IPS-NIHi7 (cell line): ENCODE results near the gene ENPP3.
"Not testable (repeated sequence)": the region's sequence is repeated elsewhere in the genome, so short reads cannot be mapped to it uniquely, and the experiment has no call there.

Experiments
- DNase-seq: peaks from one replicate; pipeline ENCODE4 v3.0.0; 2012; ENCODE audit warnings: mixed read lengths; ENCODE audit errors: extremely low spot score

ENPP3 gene

DNA sequence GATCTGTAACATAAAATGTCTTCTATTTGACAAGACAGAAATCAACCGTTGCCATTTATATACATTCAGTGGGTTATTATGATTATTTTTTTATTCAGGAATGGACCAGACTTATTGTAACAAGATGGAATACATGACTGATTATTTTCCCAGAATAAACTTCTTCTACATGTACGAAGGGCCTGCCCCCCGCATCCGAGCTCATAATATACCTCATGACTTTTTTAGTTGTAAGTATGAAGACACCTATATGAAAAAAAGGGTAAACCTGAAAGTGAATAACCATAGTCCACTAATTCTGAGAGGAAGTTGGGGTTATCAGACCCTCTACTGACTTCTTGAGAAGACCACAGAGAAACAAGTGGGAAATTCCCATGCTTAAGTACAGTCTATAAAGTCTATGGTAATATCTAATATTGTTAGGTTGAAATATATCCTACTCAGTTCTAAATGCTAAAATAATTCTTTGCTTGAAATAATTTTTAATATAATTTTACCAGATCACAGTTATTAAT, 48.2 kb downstream of the ENPP3 start:
- no peak for DNase-seq

DNA sequence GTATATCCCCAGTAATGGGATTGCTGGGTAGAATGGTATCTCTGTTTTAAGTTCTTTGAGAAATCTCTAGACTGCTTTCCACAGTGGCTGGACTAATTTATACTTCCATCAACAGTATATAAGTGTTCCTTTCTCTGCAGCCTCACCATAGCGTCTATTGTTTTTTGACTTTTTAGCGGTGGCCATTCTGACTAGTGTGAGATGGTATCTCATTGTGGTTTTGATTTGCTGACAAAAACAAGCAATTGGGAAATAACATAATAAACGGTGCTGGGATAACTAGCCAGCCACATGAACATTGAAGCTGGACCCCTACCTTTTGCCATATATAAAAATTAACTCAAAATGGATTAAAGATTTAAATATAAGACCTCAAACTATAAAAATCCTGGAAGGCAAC, 49.9 kb downstream of the ENPP3 start:
- DNase-seq: no peak

DNA sequence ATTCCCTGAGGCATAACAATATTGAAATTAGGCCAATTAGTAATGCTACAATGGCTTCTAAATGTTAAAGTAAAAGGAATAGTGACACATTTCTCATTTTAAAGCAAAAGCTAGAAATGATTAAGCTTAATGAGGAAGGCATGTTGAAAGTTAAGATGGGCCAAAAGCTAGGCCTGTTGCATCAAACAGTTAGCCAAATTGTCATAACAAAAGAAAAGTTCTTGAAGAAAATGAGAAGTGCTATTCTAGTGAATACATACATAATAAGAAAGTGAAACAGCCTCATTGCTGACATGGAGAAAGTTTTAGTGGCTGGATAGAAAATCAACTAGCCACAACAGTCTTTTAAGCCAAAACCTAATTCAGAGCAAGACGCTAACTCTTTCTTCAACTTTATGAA, 51.2 kb downstream of the ENPP3 start:
- no peak for DNase-seq

DNA sequence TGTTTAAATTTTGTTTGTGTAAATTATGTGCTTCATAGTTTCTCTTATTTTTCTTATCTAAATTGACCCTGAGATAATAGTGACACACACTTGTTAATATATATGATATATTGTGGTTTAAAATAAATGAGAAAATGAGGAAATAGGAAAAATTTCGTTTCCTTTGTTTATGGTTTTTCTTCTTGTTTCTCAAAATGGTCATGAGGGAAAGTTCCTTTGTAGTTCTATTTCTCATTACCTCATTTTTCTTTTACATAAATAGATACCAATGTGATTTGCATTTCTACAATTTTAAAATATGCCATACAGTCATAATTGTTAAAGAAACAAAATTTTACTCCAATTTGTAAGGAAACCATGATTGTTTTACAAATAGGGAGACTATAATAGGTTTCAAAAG, 54.9 kb downstream of the ENPP3 start:
- DNase-seq: no peak

DNA sequence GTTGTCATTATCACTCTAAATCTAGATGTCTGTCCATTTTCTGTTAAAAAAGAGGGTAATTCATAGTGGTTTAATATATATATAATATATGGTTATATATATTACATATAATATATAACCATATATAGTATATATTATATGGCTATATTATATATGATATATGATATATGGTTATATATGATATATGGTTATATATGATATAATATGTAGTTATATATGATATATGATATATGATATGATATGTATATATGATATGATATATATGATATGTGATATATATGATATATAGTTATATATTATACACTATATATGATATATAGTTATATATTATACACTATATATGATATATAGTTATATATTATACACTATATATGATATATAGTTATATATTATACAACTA, 55.5 kb downstream of the ENPP3 start:
- DNase-seq: no peak

DNA sequence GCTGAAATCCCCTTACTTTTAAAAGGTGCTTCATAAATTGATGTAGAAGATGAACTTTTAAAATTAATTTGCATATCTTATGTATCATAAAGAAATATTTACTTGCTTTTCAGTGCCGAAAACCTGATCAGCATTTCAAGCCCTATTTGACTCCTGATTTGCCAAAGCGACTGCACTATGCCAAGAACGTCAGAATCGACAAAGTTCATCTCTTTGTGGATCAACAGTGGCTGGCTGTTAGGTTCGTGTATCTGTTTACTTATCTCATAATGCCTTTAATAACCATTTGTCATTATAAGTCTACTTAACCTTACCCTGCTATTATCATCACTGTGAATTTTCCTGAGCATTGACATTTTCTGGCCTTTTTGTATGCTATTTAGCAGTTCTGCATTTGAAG, 56.3 kb downstream of the ENPP3 start:
- no peak for DNase-seq

DNA sequence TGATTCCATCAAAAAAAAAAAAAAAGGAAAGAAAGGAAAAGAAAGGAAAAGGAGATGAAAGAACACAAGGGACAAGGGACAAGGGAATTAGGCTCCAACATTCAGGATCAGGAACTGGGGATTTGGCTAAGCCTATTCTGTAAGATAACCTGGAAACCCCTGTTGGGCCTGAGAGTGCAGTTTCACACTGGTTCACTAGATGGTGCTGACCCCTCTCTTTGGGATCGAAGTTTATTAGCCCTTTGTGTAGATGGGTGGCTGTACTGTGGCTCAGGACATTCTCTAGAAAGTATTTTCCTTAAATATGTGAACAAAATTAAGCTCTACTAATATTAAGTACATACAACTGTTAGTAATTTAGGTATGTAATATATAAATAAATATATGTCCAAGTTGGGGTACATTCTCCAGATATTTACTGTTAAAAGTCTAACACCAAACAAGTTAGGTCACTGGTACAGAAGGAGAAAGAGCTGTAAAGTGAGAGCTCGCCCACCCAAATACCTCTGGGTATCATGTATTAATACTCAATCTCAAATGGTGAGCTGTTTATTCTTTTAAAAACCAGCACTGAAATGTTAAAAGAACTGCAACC, 57.8 kb downstream of the ENPP3 start:
- DNase-seq: peak; percentile 89

DNA sequence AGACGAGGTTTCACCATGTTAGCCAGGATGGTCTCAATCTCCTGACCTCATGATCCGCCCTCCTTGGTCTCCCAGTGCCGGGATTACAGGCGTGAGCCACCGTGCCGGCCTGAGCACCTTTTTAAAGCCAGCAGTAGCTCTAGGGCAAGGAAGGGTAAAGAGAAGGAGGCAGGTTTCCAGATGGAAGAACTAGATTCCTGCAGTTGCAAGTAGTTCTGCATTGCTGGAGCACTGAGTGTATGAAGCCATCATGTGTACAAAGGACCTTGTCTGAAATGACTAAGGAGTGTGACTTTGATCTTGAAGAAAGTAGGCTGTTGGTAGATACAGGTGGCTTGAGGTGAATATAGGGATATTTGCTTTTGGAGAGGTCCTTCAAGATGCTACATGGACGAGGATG, 59.9 kb downstream of the ENPP3 start:
- DNase-seq: no peak

DNA sequence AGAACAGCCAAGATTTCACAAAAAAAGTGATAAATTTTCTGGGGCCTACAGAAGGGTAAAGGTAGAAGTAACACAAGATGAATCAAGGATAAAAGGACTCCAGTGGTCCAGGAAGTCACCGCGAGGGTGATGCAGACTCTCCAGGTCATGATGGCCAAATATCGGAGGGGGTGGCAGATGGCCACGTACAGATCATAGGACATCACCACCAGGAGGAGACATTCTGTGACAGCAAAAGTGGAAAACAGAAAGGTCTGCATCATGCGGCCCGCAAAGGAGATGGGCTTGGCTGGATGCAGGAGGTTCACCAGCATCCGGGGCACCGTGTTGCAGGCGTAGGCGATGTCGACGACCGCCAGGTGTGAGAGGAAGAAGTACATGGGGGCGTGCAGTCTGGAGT, 63.7 kb downstream of the ENPP3 start:
- not testable (repeated sequence) for DNase-seq

DNA sequence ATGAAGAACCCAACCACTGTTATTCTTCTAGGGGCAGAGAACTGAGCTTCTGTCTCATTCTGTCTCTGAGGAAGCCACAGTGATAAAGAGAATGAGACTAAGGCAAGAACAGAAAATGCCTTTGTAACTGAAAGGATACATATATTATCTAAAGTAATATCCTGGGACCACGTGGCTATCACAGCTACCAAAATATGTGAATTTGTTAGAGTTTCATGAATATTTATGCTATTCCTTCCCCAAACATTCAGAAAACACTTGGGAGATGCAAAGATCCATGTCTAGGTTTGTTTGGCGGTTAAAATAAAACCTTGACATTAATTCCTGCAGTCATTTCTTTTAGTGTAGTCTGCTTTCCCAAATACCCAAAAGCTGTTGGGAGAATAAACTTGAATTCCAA, 66.8 kb downstream of the ENPP3 start:
- not testable (repeated sequence) for DNase-seq

DNA sequence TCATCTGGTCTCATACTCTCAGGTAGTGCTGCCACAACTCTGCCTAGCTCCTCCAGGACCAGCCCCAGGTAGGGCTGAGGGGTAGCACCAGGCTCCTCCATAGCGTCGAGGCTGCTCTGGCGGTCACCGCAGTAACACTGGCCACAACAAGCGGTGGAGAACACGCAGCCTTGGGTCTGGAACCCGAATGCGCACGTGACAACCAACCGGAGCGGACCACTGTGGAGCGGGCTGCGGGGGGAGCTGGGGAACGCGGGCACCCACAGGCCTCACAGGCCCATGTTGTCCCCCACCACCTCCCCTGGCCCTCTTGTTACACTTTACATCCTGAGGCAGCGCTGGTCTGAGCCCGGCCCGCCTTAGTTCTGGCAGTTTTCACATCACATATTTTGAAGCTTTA, 73.8 kb downstream of the ENPP3 start, which contains the start of gene CTAGE9:
CTAGE9 (minus strand) TSS at position 101 of the 400 bp plus-strand sequence; CDS start at position 101, 0 bp downstream.
- DNase-seq: not testable (repeated sequence)

DNA sequence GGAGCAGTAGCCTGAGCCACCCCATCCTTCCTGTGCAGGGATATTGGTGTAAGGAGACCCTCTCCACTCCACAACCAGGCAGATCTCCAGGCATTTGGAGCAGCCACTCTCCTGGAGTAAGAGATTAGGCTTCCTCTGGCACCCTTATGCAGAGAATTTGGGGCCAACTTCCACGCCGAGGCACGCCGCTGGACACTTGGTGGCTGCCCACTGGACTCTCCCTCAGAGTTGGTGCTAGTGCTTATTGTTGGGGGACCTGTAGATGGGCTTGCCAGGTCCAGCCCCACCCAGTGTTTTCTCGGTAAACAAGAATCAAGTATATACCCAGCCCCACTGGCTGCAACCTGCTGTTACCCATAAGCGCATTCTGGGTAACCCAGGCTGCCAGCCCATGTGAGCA, 78.5 kb downstream of the ENPP3 start:
- DNase-seq: not testable (repeated sequence)

DNA sequence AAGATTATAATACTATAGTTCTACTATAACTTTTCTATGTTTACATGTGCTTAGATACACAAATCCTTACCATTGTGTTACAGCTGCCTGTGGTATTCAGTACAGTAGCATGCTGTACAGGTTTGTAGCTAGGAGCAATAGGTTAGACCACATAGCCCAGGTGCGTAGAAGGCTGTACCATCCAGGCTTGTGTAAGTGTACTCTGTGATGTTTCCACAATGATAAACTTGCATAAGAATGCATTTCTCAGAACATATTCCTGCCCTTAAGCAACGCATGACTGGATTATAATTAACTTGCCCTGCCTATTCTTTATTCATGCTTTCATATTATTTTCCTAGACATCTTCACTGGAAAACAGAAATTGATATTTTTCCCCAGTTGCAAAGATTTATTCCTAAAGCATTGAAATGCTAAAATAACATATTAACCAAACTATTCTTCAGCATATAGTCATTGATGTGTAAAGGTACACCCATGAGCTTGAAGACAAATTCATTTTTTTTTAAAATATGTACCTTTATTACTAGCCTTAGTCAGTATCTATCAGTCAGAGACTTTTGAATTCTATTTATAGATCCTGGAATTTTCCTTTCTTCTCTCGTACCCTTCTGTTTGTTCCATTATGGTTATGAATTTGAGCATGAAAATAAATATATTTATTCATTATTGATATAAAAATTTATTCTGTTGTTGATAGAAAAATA, 80.9 kb downstream of the ENPP3 start:
- no peak for DNase-seq

DNA sequence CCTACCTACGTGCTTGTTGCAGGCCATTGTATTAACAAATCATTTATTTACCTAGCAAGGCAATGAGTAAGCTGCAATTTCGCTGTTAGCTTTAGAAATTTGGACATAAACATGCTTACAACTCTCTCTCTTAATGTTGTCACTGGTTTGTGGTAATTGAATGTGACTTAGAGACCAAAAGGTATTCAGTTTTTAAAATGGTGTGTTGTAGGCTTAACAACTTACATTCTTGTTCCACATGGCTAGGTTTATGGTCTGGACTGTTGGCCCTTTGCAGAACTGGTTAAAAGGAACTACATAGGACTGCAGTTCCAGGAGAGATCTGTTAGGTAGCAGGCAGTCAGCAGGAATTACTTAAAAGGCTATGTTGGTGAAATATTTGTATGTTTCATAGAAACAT, 84.1 kb downstream of the ENPP3 start:
- DNase-seq: no peak

DNA sequence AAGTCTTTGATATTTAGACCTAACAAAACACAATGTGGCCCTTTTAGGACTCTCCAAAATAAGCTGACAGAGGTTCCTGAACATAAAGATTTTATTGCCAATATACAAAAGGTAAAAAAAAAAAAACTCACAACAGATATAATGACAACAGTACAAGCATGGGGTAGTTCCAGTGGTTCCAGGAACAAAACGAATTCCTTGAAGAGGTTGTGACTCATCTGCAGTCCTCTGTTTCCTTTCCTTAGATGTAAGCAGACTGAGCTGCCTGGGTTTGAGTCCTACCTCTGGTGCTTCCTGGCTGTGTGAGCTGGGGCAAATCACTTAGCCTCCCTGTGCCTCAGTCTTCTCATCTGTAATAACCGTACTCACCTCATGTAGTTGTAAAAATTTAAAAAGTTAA, 87.0 kb downstream of the ENPP3 start:
- no peak for DNase-seq

DNA sequence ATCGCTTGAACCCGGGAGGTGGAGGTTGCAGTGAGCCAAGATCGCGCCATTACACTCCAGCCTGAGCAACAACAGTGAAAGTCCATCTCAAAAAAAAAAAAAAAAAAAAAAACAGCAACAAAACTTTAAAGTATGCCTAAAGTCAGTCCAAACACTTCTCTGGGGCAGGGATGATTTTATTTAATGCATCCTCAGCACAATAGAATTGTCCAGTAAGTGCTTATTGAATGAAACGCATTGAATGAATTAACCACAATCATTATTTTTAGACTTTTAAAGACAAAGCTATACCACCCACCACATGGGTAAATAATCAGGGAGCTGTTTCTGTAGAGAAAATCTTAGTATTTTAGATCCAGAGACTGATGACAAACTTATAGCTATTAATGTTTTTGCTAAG, 90.4 kb downstream of the ENPP3 start:
- DNase-seq: no peak

DNA sequence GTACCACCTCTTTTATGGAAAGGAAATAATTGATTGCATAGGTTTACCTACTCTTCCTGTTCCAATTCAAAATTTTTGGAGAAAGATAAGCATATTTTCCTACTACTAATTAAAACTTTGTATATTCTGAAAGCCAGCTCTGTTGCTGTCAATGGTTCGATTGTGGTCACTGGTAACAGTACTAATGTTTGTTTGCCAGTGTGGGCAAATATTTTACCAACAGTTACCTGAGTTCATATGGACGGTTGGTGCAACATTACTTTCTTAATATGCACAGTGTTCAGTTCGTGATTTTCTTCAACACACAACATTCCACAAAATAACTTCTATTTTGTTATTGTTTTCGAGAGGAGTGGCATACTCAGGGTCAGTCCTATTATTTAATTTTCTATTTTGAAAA, 90.8 kb downstream of the ENPP3 start:
- DNase-seq: no peak

DNA sequence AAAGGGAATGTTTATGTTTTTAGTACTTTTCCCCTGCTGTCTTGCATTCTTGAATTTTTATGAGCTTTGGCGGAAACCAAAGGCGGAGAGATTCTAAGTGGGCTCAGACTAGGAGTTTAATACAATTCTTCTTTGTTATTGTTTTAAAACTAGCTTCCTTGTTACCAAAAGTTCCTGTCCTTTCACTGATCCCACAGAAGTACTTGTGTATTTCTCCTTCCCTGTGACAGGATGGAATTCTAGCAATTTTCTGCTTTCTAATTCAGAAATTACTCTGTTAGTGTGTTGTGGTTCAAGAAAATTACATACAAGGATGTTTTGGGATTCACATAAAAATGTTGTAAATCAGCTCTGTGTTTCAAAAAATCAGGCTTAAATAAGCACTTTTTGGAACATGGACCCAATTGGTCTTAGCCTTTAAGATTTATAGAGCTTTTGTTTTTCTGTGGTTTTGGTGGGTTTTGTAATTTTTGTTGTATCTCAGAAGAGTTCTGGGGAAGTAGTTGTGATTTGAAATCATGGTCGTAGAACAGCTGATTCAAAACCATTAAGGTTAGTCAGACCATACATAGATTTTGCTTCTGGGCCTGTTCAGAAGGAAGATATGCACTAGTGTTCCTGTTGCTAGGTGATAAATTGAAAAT, 91.3 kb downstream of the ENPP3 start:
- DNase-seq: no peak

DNA sequence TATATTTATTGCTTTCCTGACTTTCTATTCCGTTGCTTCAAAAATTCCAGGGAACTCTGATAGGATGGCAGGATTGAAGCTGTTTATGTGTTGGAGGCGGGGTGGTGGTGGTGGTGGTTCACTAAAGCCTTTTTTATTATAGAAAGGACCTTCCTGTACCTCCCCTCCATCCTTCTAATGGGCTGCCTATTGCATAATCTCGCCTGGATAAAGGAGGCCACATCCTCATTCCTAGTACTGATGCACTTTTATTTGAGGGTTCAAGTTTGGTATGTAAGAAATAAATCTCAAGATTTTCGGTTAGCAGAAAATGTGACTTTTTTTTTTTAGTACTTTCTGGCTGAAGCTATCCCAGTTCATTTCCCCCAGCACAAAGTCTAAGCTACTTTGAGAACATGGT, 92.4 kb downstream of the ENPP3 start:
- no peak for DNase-seq

DNA sequence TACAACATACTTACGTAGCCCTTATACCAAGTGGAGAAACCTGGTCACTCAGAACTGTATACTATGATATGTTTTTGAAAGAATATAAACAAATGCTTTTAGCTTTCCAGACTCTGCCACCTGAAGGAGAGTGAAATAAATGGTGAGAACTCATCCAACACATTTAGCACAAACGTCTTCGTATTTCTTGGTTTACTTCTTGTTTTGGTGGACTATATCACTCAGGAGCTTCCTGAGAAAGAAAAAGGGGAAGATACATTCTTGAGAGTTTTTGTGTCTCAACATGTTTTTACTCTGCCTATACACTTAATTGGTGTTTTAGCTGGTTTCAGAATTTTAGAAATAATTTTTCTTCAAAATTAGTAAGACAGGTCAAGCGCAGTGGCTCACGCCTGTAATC, 93.2 kb downstream of the ENPP3 start:
- no peak for DNase-seq

DNA sequence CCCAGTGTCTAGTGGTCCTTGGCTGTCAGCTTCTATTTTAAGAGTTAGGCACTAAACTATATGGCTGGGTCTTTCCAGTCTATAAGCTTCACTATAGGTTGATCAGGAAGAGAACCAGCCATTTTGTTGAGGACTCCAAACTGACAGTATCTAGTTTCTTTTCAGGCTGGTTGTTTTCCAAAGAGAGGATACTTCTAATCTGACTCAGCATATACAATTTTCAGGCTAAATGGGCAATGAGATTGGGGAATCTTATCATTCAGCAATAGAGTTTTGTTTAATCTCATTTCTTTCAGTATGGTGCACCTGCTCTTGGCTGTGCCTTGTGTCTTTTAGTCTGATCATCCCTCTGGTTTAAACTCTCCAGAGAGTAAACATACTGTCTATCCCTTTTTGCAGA, 94.1 kb downstream of the ENPP3 start:
- no peak for DNase-seq

DNA sequence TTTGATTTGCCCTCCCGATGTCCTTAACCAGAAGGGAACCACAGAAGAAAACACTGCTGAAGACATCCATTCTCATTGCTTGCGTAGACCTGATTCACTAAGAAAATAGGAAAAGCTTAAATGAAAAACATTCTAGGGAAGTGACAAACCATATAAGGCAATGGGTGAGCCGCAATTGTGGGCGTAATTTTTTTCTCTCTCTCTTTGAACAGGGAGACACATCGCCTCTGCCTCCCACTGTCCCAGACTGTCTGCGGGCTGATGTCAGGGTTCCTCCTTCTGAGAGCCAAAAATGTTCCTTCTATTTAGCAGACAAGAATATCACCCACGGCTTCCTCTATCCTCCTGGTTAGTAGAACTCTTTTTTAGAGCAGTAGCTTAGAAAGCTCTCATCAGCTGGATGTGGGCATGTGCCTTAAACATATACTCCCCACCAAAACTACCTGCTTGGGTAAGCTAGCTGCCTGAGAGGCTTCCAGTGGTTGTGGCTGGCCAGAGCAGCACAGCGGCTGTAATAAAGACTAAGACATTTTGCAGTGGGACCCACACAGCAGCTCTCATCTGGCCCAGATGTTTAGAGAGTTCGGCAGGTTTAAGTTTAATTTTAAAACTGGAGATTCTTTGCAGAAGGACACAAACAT, 96.4 kb downstream of the ENPP3 start:
- DNase-seq: no peak
